HuH-7 (cell line): Measurements from ENCODE around the gene CACNA2D2.
A peak's percentile ranks its signal among the peaks of the same experiment; 100 is the strongest.

Source experiments
- DNase-seq: peaks from one replicate; pipeline ENCODE4 v3.0.0; 2011; ENCODE audit warnings: low spot score

Gene CACNA2D2

GRCh38 chr3:50457988-50458387, 45.4 kb downstream of the CACNA2D2 start:
- DNase-seq: no peak

- DNase-seq: no peak
Measured at GRCh38 chr3:50455161-50456018, 48.0 kb downstream of the CACNA2D2 start.

- no peak for DNase-seq
Measured at GRCh38 chr3:50454481-50455070, 48.9 kb downstream of the CACNA2D2 start.

GRCh38 chr3:50453907-50454306, 49.5 kb downstream of the CACNA2D2 start:
- no peak for DNase-seq

GRCh38 chr3:50450209-50450921, 53.1 kb downstream of the CACNA2D2 start:
- DNase-seq: no peak

GRCh38 chr3:50448752-50449539, 54.5 kb downstream of the CACNA2D2 start:
- DNase-seq: no peak

GRCh38 chr3:50447290-50447840, 56.1 kb downstream of the CACNA2D2 start:
- no peak for DNase-seq

GRCh38 chr3:50445919-50446318, 57.5 kb downstream of the CACNA2D2 start:
- peak; percentile 89 for DNase-seq

GRCh38 chr3:50444782-50445181, 58.7 kb downstream of the CACNA2D2 start:
- no peak for DNase-seq

- no peak for DNase-seq
Measured at GRCh38 chr3:50444213-50444612, 59.2 kb downstream of the CACNA2D2 start.

GRCh38 chr3:50442945-50443579, 60.4 kb downstream of the CACNA2D2 start:
- no peak for DNase-seq

- DNase-seq: no peak
Measured at GRCh38 chr3:50441424-50442217, 61.8 kb downstream of the CACNA2D2 start.

- peak; percentile 80 for DNase-seq
Measured at GRCh38 chr3:50436114-50436674, 67.2 kb downstream of the CACNA2D2 start.

- DNase-seq: no peak
Measured at GRCh38 chr3:50435371-50436113, 67.9 kb downstream of the CACNA2D2 start.

GRCh38 chr3:50433954-50434353, 69.5 kb downstream of the CACNA2D2 start:
- DNase-seq: no peak

GRCh38 chr3:50430950-50431435, 72.4 kb downstream of the CACNA2D2 start:
- no peak for DNase-seq

GRCh38 chr3:50430191-50430590, 73.2 kb downstream of the CACNA2D2 start:
- no peak for DNase-seq

GRCh38 chr3:50428007-50428633, 75.3 kb downstream of the CACNA2D2 start:
- DNase-seq: no peak

GRCh38 chr3:50427217-50427616, 76.2 kb downstream of the CACNA2D2 start:
- DNase-seq: no peak
